Right ventricle myocardium superior (tissue), 1 donor: ENCODE data around the gene CDH15. TPM values are rescaled to one million over a fixed set of nuclear protein-coding genes. Genes with fewer than 3 reads are reported as not detected.
"Not testable (repeated sequence)": the region's sequence is repeated elsewhere in the genome, so short reads cannot be mapped to it uniquely, and the experiment has no call there.

Experiments
- ATAC-seq: fragments of 200-7000 bp; cut with Tn5 transposase; one replicate; pipeline ENCODE4 v1.9.1; 2020; ENCODE audit warnings: mild to moderate bottlenecking; ENCODE audit not compliant: poor library complexity
- DNase-seq: peaks from one replicate; pipeline ENCODE4 v3.0.0-alpha.2; 2020
- intact Hi-C: fragments of 100-400 bp; cut with DNase I; formaldehyde crosslinking; loops from one replicate; pipeline ENCODE4 v1.11.2; 2022
- total RNA-seq: library from RNA; stranded (reverse); fragmentation: NEBNext Ultra II Directional; extraction: Animal tissue kit (Norgen Biotek cat#: 25700); gene quantifications from one replicate; pipeline ENCODE4 v1.2.1, GENCODE V29; 2021
- donor health status: DM: no; HTN: yes; CAD: no; lungs with severe emphysema.

CDH15 gene
- total RNA-seq, 1 donor from 2014 or later: not detected

DNA sequence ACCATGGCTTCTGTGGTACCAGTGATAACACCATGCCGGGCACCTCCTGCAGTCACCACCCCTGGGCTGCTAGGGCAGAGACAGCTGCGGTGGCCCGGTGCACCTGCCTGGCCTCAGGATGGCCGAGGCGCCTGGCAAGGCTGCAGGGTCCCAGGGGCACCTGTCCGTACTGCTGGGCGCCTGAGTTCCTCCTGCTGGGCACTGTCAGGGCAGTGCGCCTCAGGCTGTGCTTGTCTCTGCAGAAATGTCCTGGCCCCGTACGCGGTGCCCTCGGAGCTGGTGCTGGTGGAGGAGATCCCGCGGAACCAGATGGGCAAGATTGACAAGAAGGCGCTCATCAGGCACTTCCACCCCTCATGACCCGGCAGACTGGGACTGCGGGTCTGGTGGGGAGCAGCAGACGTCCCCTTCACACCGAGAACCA lies 17.7 kb upstream of the CDH15 start:
- intact Hi-C loops: no loop called here
- no peak for ATAC-seq
- no peak for DNase-seq

DNA sequence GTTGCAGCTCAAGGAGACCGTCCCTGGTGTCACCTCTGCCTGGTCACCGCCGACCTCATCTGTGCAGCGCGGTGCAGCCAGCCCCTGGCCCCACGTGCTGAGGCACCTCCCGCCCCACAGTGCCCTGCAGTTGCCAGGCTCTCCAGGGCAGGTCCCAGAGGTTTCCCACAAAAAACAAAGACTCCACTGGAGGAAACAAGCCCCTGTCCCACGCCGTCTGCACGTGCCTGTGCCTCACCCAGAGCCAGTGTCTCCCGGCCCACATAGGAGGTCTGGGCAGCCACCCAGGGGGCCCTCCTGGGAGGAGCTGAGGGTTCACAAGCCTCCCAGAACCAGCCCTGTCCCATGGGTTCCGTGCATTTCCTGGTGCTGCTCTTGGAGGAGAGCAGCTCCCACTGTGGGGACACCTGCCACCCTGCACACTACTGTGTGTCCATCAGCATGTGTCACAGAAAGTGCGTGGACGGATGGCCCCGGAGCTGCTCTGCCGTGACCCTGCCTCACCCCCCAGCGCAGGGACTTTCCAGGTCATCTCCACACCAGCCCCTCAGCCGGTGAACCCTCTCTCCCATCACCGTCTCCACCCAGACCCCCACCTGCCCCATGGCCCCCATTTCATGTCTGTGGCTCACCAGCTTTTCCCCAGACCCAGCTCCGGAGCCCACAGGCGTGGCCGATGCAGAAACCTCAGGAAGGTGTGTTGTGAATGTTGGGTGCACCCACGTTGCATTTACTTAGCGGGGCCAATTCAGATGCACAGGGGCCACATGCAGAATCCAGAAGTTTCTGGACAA lies 17.0 kb upstream of the CDH15 start:
- ATAC-seq (peak; percentile 28), DNase-seq (no peak)
- intact Hi-C loops: no loop called here

GRCh38 chr16:89155184-89155679 lies 16.3 kb upstream of the CDH15 start:
- peak; percentile 85 for DNase-seq
- peak; percentile 79 for ATAC-seq
- intact Hi-C loops: no loop called here

DNA sequence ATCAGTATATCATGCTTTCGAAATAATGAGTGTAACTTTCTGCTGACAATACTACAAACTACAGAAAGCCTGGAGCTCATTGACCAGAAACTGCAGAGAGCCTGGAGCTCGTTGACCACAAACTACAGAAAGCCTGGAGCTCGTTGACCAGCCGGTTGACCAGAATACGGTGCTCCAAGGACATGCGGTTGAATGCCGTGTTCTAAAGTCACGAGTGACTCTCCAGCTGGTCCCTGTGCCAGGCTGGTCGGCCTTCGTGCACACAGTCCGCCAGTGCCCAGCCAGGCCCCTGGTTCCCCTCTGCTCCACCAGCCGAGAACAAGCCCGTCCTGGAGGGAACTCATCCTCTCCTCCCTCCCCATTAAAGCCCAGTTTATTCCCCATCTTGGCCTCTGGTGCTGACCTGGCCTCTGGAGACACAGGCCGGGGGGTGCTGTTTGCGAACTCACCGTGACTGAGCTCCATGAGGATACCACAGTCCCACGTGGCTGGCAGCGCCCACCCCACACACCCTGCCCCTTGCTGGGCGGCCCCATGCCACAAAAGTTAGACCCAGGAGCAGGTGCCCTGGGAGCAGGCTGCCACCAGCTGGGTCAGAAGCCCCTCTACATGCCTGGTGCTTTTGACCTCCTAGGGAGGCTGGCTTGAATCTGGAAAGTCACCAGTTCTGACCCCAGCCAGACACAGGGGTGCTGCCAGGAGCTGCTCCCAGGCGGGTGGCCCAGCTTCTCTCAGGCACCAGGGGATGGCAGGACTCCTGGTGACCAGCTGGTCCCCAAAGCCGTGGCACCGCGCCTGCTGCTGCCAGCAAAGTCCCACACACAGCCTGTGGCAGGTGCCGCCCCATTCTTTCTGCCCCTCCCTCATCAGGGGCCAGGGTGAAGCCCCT lies 15.5 kb upstream of the CDH15 start:
- ATAC-seq (peak; percentile 42), DNase-seq (no peak)
- intact Hi-C loops: no loop called here

DNA sequence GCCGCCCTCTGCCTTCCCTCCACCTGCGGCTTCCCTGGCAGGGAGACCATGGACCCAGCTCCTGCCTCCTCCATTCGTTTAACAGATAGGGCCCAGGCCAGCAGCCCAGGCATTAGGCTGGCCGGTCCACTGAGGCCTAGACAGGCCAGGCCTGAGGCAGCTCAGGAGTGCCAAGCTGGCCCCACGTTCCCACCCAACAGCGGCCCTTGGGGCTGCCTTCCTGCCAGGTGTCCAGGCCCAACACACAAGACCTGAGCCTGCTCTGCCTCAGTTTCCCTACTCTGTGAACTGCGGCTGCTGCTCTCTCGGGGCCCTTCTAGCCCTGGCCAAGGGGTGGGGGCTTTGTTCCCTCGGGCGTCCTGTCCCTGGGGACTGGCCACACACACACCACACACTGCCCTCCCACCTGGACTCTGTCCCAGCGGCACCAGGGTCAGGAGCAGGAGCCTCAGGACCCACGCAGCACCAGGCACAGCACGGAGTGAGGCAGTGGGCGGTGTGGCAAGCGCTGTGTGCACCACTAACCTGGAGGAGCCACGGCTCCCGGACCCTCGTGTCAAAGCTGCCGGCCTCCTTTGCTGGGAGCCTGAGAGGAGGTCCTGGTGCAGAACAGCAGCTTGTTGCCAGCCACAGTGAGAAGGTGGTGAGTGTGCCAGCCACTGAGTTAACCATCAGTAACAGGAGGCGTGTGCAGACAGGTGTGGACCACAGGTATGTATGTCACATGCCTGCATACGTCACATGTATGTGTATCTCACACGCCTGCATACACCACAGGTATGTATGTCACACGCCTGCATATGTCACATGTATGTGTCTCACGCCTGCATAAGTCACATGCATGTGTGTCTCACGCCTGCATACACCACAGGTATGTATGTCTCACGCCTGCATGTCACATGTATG lies 14.6 kb upstream of the CDH15 start:
- no peak for ATAC-seq
- DNase-seq: no peak
- intact Hi-C loops: no loop called here

DNA sequence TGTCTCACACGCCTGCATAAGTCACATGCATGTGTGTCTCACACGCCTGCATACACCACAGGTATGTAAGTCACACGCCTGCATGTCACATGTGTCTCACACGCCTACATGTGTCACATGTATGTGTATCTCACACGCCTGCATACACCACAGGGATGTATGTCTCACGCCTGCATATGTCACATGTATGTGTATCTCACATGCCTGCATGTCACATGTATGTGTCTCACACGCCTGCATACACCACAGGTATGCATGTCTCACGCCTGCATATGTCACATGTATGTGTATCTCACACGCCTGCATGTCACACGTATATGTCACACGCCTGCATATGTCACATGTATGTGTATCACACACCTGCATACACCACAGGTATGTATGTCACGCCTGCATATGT lies 13.8 kb upstream of the CDH15 start:
- ATAC-seq (no peak), DNase-seq (no peak)
- intact Hi-C loops: no loop called here

- DNase-seq: no peak
- no peak for ATAC-seq
- intact Hi-C loops: no loop called here
Measured at GRCh38 chr16:89159066-89159849, 12.3 kb upstream of the CDH15 start.

DNA sequence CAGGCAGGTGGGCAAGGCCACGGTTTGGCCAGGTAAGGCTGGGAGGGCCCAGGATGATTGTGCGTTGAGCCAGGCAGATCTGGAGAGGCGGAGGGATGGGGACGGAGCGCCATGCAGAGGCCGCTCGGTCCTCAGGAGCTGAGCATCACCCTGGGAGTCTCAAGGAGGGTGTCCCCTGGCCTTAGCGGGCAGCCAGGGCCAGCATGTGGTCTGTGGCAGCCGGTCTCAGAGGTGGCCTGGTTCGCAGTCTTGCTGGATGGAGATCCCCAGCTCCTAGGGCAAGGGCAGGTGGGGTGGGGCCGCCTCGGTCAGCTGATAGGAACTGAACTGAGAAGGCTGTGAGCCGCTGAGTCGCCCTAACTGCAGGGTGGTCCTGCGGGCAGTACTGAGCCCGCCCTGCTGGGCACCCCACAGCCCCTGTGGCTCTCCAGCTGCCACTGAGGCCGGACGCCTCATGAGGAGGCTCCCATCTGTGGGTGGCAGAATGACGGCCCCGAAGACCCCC lies 11.6 kb upstream of the CDH15 start:
- intact Hi-C loops: no loop called here
- DNase-seq: no peak
- no peak for ATAC-seq

- intact Hi-C loops: no loop called here
- no peak for DNase-seq
- ATAC-seq: no peak
Measured at GRCh38 chr16:89160977-89161701, 10.4 kb upstream of the CDH15 start.

DNA sequence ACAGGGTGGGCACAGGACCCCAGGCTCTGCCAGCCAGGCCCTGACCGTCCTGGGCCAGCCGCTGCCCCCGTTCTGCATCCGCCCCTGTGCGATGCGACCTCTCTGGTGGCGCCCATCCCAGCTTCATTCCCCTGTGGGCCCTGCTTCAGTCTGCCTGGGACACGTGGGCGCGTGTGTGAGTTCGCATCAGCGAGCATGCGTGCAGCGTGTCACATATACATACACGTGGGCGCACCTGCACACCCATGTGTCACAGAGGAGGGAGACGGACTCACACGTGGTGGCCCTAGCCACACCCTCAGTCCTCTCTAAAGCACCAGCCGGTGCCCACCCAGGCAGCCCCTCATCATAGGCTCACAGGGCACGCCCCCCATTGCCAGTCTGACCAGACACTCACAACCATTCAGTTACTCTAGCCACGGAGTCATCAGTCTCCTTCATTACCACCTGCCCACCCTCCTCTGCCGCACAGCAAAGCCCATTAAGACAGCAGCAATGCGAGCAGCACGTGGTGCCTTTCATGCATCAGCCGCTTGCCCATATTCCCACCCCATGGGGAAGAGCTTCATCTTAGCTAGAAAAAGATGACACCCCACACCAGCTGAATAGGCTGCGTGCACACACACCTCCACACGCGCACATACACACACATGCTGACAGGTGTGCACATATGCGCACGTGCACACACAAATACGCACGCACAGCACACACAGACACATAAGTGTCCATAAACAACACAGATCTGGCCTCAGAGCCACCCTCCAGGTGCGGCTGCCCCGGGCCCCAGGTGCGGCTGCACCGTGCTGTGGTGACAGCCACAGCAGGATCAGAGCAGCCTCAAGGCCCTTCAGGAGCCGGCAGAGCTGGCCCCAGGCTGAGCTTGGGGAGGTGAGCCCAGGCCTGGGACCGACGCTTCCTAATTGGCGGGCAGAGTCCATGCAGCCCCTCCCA lies 9.5 kb upstream of the CDH15 start:
- intact Hi-C loops: no loop called here
- ATAC-seq (no peak), DNase-seq (no peak)

GRCh38 chr16:89163297-89163696 lies 8.3 kb upstream of the CDH15 start:
- no peak for ATAC-seq
- no peak for DNase-seq
- intact Hi-C loops: no loop called here

DNA sequence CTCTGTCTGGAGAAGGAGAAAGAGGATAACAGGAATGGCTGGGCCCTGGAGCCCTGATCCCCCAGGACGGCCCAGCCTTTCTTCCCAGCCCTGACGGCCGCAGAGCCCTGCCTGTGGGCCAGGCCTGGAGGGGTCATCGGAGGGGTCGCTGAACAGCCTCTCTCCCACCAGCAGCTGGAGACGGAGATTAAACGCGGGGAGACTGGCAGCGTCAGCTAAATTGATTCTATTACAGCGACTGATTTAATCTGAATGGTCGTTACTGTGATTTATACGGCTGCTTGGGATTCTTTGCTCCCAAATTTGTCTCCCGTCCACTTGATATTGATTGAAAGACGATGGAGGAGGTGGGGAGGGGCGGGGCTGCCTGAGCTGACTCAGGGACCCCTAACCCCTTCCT lies 7.1 kb upstream of the CDH15 start:
- intact Hi-C loops: no loop called here
- no peak for ATAC-seq

DNA sequence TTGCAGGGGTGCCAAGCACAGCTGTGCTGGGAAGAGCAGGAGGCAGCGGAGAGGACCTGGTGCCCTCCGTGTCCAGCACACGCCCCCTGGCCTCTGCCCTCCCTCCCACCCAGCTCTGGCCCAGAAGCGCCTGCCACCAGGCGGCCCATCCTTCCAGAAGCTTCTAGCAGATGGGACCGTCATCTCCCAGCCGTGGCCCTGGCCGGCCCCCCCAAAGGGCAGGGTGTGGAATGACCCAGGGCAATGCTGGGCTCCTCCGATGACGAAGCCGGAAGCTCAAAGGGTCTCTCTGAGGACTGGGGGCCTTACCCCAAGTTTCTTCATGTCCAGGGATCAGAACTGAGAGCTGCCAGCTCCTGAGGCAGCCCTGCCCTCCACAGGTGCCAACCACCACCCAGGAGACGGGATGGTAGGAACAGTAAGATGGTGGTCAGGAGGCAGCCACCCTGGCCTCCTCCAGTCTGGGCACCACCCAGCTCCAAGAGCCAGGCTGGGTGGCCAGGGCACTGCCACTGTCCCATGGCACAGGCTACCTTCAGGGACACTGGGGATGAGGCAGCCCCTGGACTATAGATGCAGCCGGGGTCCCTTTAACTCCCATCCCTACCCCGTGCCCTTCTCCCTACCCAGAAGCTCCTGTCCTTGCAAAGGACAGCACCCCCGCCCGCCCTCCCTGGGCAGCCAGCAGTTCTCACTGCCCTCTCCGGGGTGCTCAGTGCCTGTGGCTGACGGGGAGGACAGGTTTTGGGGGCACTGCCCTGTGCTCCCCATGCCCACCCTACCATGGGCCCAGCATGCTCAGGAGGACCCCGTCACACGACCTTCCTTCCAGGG lies 6.5 kb upstream of the CDH15 start:
- intact Hi-C loops: loop anchor here (5.0 kb wide), 1 partner anchor 423 kb away; no protein-coding TSS in a partner anchor
- DNase-seq: no peak
- no peak for ATAC-seq

More for the DNA sequence above, 7.1 kb upstream of the CDH15 start:
- DNase-seq: no peak

GRCh38 chr16:89165681-89165979 lies 5.9 kb upstream of the CDH15 start:
- DNase-seq, ATAC-seq: not testable (repeated sequence)
- intact Hi-C loops: loop anchor here (5.0 kb wide), 1 partner anchor 423 kb away; no protein-coding TSS in a partner anchor

DNA sequence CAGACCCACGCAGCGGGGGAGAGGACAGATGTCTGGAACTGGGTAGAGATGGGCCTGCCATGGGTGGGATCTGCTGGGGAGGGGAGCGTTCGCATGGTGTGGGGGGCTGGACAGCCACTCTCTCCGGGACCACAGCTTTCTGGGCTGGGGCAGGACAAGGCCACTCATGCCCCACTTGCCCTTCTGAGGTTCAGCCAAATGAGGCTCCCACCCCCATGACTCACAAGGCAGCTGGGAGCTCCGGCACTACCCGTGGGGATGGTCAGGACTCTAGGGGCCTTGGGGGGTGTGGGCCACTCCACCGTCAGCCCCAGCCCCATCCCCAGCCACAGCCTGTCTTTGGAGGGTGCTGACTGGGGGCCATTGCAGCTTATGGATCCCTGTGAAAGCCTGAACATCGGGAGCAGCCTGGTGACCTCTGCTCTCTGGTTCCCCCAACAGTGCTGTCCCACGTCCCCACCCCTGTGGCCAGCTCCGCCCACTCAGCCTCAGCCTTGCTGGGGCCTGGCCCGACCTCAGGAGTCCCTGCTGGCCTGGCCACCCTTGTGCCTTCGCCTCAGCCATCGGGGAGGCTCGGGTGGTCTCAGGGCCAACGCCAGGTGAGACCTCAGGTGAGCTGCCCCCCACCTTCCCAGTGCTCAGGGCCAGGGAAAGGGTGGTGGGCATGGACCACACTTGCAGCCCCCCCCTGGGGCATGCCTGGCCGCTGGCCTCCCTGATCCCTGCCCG lies 4.7 kb upstream of the CDH15 start:
- DNase-seq (no peak), ATAC-seq (no peak)
- intact Hi-C loops: loop anchor here (5.0 kb wide), 1 partner anchor 425 kb away; no protein-coding TSS in a partner anchor
